MM.1S (cell line): ENCODE data around the gene YIPF3.

Source experiments
- DNase-seq: peaks from one replicate; pipeline ENCODE4 v3.0.0-alpha.2; 2015
- H2AFZ ChIP-seq: fragments of 300-600 bp; sonication (generic); 2 replicates; pipeline ENCODE4 v1.6.0; 2016; ENCODE audit warnings: antibody characterized with exemption, low read length
- H3F3A ChIP-seq: fragments of 300-600 bp; sonication (generic); 2 replicates; pipeline ENCODE4 v1.6.1; 2016; ENCODE audit warnings: mild to moderate bottlenecking, antibody characterized with exemption, low read length, moderate library complexity, mixed read lengths; ENCODE audit not compliant: insufficient read depth
- H3K27ac ChIP-seq: fragments of 300-600 bp; sonication (generic); 2 replicates; pipeline ENCODE4 v1.5.1; 2016; ENCODE audit warnings: mild to moderate bottlenecking, low read length
- H3K27me3 ChIP-seq: fragments of 300-600 bp; sonication (generic); replicated peaks from 2 replicates; pipeline ENCODE4 v1.6.0; 2016; ENCODE audit warnings: low read length; ENCODE audit not compliant: insufficient read depth
- H3K36me3 ChIP-seq: fragments of 300-600 bp; sonication (generic); replicated peaks from 2 replicates; pipeline ENCODE4 v1.6.1; 2016; ENCODE audit warnings: mild to moderate bottlenecking, low read length, mixed read lengths; ENCODE audit not compliant: insufficient read depth
- H3K4me1 ChIP-seq: fragments of 300-600 bp; sonication (generic); 2 replicates; pipeline ENCODE4 v1.6.1; 2016; ENCODE audit warnings: low read length, mixed read lengths
- H3K4me2 ChIP-seq: fragments of 300-600 bp; sonication (generic); 2 replicates; pipeline ENCODE4 v1.6.0; 2016; ENCODE audit warnings: low read depth, low read length
- H3K4me3 ChIP-seq: fragments of 300-600 bp; sonication (generic); 2 replicates; pipeline ENCODE4 v1.5.1; 2016; ENCODE audit warnings: low read length, mixed read lengths
- H3K79me2 ChIP-seq: fragments of 300-600 bp; sonication (generic); 2 replicates; pipeline ENCODE4 v1.6.1; 2016; ENCODE audit warnings: mixed run types, low read length, mixed read lengths
- H3K9ac ChIP-seq: fragments of 300-600 bp; sonication (generic); 2 replicates; pipeline ENCODE4 v1.6.1; 2016; ENCODE audit warnings: low read length, mixed read lengths
- H3K9me2 ChIP-seq: fragments of 300-600 bp; sonication (generic); replicated peaks from 2 replicates; pipeline ENCODE4 v1.6.1; 2016; ENCODE audit warnings: mild to moderate bottlenecking, low read length, mixed read lengths; ENCODE audit not compliant: insufficient read depth
- H3K9me3 ChIP-seq: fragments of 300-600 bp; sonication (generic); replicated peaks from 2 replicates; pipeline ENCODE4 v1.6.1; 2016; ENCODE audit warnings: mild to moderate bottlenecking, low read length, mixed read lengths; ENCODE audit not compliant: insufficient read depth
- H4K20me1 ChIP-seq: fragments of 300-600 bp; sonication (generic); 2 replicates; pipeline ENCODE4 v1.6.1; 2016; ENCODE audit warnings: mild to moderate bottlenecking, low read length, moderate library complexity, mixed read lengths; ENCODE audit not compliant: insufficient read depth
- EZH2 ChIP-seq: fragments of 300-600 bp; sonication (generic); optimal IDR thresholded peaks from 2 replicates; pipeline ENCODE3; 2017; ENCODE audit warnings: low read depth, mild to moderate bottlenecking, antibody characterized with exemption, low read length, mixed read lengths
- EZH2phosphoT487 ChIP-seq: fragments of 300-600 bp; sonication (generic); IDR thresholded peaks from 2 replicates; pipeline ENCODE4 v1.6.1; 2018; ENCODE audit warnings: antibody characterized with exemption, low read length
- TF ChIP-seq, protein P1 (sequence below): fragments of 300-600 bp; sonication (generic); IDR thresholded peaks from 2 replicates; pipeline ENCODE4 v1.5.1; 2016; ENCODE audit warnings: antibody characterized with exemption, low read length, mixed read lengths

YIPF3 gene

DNA sequence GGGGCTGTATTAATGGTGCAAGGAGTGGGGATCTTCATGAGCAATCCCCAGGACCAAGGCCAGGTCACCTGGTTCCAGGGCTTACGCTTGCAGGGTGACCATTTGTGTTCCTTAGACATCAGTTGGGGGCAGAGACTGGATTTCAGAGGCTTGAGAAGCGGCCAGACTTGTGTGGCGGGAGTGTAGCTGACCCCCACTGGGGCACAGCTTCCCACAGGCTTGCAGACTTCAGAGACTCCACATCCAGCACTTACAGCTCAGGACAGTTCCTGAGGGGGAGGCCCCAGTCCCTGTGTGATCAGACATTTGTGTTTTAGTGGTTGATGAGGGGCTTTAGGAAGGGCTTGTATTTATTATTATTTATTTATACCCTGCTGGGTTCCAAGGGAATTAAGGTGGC is 24.1 kb downstream of the YIPF3 start:
- no peak overlapping the region for H2AFZ ChIP-seq
- no peaks in the 10 kb centered on the region for H3F3A ChIP-seq
- TF ChIP-seq, protein P1, sequence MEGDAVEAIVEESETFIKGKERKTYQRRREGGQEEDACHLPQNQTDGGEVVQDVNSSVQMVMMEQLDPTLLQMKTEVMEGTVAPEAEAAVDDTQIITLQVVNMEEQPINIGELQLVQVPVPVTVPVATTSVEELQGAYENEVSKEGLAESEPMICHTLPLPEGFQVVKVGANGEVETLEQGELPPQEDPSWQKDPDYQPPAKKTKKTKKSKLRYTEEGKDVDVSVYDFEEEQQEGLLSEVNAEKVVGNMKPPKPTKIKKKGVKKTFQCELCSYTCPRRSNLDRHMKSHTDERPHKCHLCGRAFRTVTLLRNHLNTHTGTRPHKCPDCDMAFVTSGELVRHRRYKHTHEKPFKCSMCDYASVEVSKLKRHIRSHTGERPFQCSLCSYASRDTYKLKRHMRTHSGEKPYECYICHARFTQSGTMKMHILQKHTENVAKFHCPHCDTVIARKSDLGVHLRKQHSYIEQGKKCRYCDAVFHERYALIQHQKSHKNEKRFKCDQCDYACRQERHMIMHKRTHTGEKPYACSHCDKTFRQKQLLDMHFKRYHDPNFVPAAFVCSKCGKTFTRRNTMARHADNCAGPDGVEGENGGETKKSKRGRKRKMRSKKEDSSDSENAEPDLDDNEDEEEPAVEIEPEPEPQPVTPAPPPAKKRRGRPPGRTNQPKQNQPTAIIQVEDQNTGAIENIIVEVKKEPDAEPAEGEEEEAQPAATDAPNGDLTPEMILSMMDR = no peak
- TF ChIP-seq EZH2 = no peak
- no peak for TF ChIP-seq EZH2phosphoT487
- no peak overlapping the region for H3K27ac ChIP-seq
- no peak overlapping the region for H3K4me3 ChIP-seq
- no peak for DNase-seq
- H3K9ac ChIP-seq = no peak overlapping the region
- peaks cover 21% of the 10 kb centered on the region for H3K79me2 ChIP-seq
- H3K4me1 ChIP-seq = no peaks in the 10 kb centered on the region
- no peaks in the 10 kb centered on the region for H3K27me3 ChIP-seq
- no peaks in the 10 kb centered on the region for H4K20me1 ChIP-seq
- no peaks in the 10 kb centered on the region for H3K9me3 ChIP-seq
- no peak overlapping the region for H3K4me2 ChIP-seq
- H3K9me2 ChIP-seq = no peaks in the 10 kb centered on the region
- no peaks in the 10 kb centered on the region for H3K36me3 ChIP-seq

DNA sequence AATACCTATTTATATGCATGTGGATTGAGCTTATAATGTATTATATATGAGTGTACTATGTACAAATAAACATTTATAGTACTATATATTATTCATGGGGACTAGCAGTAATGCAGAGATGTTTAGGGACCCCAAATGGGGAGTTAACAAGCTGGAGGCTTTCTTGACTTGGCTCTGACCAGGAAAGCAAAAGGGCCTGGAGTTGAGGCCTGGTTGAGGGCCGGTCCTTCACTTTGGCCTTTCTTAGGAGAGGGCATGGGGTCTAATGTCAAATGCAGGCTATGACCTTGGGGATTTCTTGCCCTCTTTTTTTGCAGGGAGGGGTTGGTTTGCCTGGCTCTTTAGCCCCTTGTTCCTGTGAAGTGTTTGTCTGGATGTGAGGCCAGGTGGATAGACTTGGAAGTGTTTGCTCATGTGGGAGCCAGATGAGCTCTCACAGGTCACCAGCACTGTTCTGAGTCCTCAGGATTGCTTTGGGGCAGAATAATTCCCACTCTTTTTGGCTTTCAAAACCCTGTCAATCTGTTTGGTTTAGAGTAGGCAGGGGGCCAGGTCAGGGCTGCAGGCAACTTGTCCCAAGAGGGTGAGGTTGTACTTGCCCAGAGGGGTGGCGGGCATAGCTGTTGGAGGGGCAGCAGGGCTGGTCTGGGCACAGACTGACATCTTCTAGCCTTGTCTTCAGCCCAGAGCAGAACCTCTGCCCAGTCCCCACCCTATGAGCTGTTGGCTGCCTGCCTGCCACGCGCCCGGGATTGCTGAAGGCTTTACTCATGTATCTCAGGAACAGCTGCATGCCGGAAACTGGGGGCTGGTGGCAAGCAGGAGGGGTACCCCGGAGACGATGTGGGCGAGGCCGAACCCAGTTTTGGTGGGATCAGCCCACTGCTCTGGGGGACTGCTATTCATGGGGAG is 24.7 kb downstream of the YIPF3 start:
- H4K20me1 ChIP-seq = no peaks in the 10 kb centered on the region
- peaks cover 24% of the 10 kb centered on the region for H3K79me2 ChIP-seq
- H3K4me3 ChIP-seq = no peak overlapping the region

DNA sequence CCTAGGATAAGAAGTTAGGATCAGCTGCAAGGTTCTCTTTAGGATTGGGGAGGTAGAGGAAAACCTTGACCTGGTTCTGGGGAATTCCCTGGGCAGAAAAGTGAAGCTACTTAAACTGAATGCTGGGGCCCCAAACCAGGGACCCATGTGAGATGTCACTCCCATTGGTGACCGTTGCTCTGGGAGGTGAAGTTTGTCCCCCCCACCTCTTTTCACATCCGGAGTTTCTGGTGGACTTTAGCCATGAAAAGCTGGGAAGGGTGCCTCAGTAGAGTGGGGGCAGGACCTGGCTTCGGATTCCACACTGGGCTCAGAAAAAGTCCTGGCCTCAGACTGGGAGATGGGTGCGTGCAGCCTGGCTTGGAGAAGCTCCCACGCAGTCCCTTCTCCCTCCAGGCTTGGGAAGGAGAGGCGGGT is 26.2 kb downstream of the YIPF3 start:
- no peaks in the 10 kb centered on the region for H3F3A ChIP-seq
- no peak overlapping the region for H3K4me3 ChIP-seq
- H3K27ac ChIP-seq = no peak overlapping the region
- H3K9me3 ChIP-seq = no peaks in the 10 kb centered on the region
- DNase-seq = no peak
- H4K20me1 ChIP-seq = no peaks in the 10 kb centered on the region
- no peaks in the 10 kb centered on the region for H3K27me3 ChIP-seq
- H3K9ac ChIP-seq = no peak overlapping the region
- no peaks in the 10 kb centered on the region for H3K36me3 ChIP-seq
- no peak overlapping the region for H2AFZ ChIP-seq
- no peaks in the 10 kb centered on the region for H3K9me2 ChIP-seq
- no peaks in the 10 kb centered on the region for H3K4me1 ChIP-seq
- TF ChIP-seq EZH2phosphoT487 (no peak), EZH2 (no peak)
- TF ChIP-seq, protein P1 = no peak
- no peak overlapping the region for H3K4me2 ChIP-seq
- peaks cover 30% of the 10 kb centered on the region for H3K79me2 ChIP-seq

More for the DNA sequence above, 24.7 kb downstream of the YIPF3 start:
- Histone ChIP-seq H3K27me3 (no peaks in the 10 kb centered on the region), H3K4me2 (no peak overlapping the region), H2AFZ (no peak overlapping the region), H3K9me2 (no peaks in the 10 kb centered on the region), H3K9me3 (no peaks in the 10 kb centered on the region), H3K27ac (no peak overlapping the region), H3K9ac (no peak overlapping the region), H3K36me3 (no peaks in the 10 kb centered on the region), H3K4me1 (no peaks in the 10 kb centered on the region), H3F3A (no peaks in the 10 kb centered on the region)
- TF ChIP-seq EZH2 = no peak
- TF ChIP-seq, protein P1 = no peak
- no peak for TF ChIP-seq EZH2phosphoT487
- no peak for DNase-seq
